ENCODE data around the gene SERINC2. TPM values are rescaled to one million over a fixed set of nuclear protein-coding genes. Genes with fewer than 3 reads are reported as not detected.
A peak's percentile ranks its signal among the peaks of the same experiment; 100 is the strongest.

The SERINC2 gene
- total RNA-seq, 2 donors from 2014 or later, result 0.70 to 3.8 TPM

- Histone ChIP-seq H3K4me1 (peaks cover 0 to 15% of the 10 kb centered on the region in 2 donors), H3K4me3 (no peak overlapping the region), H3K9me3 (no peaks in the 10 kb centered on the region), H3K36me3 (no peaks in the 10 kb centered on the region), H3K27me3 (no peaks in the 10 kb centered on the region), H3K27ac (no peak overlapping the region)
- no peak for TF ChIP-seq CTCF (IDR thresholded peaks at IDR 0.05)
- DNase-seq (ENCODE audit: low spot score), result no peak
These were observed 4.1 kb downstream of the SERINC2 start for GRCh38 chr1:31417148-31417547.

- H3K4me3 ChIP-seq, result no peak overlapping the region
- H3K36me3 ChIP-seq, result no peaks in the 10 kb centered on the region
- H3K4me1 ChIP-seq, result peaks cover 0 to 4% of the 10 kb centered on the region in 2 donors
- DNase-seq (ENCODE audit: low spot score), result no peak
- H3K9me3 ChIP-seq, result no peaks in the 10 kb centered on the region
- no peak overlapping the region for H3K27ac ChIP-seq
- H3K27me3 ChIP-seq, result no peaks in the 10 kb centered on the region
- no peak for TF ChIP-seq CTCF (IDR thresholded peaks at IDR 0.05)
These were observed 5.8 kb downstream of the SERINC2 start for GRCh38 chr1:31418626-31419323.

DNA sequence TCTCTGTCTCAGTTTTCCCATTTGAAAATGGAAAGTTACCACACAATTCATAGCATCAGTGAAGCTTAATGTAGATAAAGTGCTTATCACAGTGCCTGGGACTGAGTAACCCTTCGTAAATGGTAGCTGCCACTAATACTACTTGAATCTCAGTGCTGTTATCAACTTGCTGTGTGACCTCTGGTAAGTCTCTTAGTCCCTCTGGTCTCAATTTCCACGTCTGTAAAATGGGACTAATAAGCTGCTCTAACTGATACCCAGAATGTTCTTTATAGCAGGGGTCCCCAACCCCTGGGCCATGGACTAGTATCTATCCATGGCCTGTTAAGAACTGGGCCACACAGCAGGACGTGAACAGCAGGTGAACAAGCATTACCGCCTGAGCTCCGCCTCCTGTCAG, 7.7 kb downstream of the SERINC2 start:
- H3K4me3 ChIP-seq, result no peak overlapping the region
- DNase-seq (ENCODE audit: low spot score), result no peak
- H3K4me1 ChIP-seq, result no peaks in the 10 kb centered on the region
- TF ChIP-seq CTCF (IDR thresholded peaks at IDR 0.05), result no peak
- no peak overlapping the region for H3K27ac ChIP-seq
- no peaks in the 10 kb centered on the region for H3K36me3 ChIP-seq
- no peaks in the 10 kb centered on the region for H3K27me3 ChIP-seq
- no peaks in the 10 kb centered on the region for H3K9me3 ChIP-seq

DNA sequence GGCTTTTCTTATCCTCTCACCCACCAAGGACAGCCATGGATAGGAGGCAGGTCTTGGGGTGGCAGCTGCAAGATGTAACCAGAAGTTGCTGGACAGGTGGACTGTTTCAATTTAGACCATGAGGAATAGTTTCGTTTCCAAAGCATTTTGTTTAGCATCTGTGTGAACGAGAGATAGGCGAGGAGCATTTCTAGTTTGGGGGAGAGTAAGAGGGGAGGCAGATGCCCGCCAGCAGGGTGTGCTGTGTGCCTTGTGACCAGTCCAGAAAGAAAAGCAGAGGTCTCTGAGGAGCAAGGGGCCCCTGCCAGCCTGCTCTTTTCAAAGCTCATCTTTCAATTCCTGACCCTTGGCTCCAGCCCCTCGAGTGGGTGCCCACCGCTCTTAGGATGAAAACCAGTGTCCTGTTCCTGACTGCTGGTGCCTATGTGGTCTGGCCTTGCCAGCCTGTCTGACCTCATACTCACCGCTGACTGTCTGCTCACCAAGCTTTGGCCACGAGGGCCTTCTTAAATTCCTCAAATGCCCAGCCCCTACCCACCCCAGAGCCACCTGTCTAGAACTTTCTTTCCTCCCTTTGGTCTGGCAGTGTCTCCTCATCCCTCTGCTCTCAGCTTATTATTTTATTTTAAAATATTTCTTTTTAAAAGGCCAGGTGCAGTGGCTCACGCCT, 8.5 kb downstream of the SERINC2 start:
- Histone ChIP-seq H3K9me3 (no peaks in the 10 kb centered on the region), H3K36me3 (no peaks in the 10 kb centered on the region), H3K27me3 (no peaks in the 10 kb centered on the region), H3K4me3 (no peak overlapping the region), H3K27ac (no peak overlapping the region), H3K4me1 (no peaks in the 10 kb centered on the region)
- no peak for DNase-seq (ENCODE audit: low spot score)
- peak in 1 of 2 donors; percentile 39 for TF ChIP-seq CTCF (IDR thresholded peaks at IDR 0.05)

GRCh38 chr1:31422505-31423319, 9.7 kb downstream of the SERINC2 start:
- Histone ChIP-seq H3K4me3 (no peak overlapping the region), H3K27ac (no peak overlapping the region), H3K9me3 (no peaks in the 10 kb centered on the region), H3K27me3 (no peaks in the 10 kb centered on the region), H3K36me3 (no peaks in the 10 kb centered on the region), H3K4me1 (no peaks in the 10 kb centered on the region)
- peak; percentile 61 for DNase-seq (ENCODE audit: low spot score)
- TF ChIP-seq CTCF (IDR thresholded peaks at IDR 0.05), result peak; percentile 68 to 95

All from right atrium auricular region (tissue), 2 donors.